Subcutaneous adipose tissue (tissue), 4 donors: ENCODE results near the gene CXXC4. TPM values are rescaled to one million over a fixed set of nuclear protein-coding genes. Genes with fewer than 3 reads are reported as not detected.

Experiments used
- CTCF ChIP-seq: fragments of 450-650 bp; IDR thresholded peaks from one replicate; pipeline ENCODE4 v1.5.1; 2016; ENCODE audit warnings: low read depth, mild to moderate bottlenecking, control low read depth, antibody characterized with exemption, moderate library complexity
- total RNA-seq, 4 donors: library from RNA; depleted of rRNA; stranded (reverse); fragments of >200 nt; gene quantifications; one replicate each; pipeline ENCODE4 v1.1.0, GENCODE V29; 2016

CXXC4 gene
- 1 to 10 TPM in 1 of 4 donors, under 1 TPM in 3; 0.22 to 1.5 (median 0.41) TPM for total RNA-seq

GRCh38 chr4:104494822-104495559, at the start of gene CXXC4:
Gene CXXC4 (minus strand): TSS chr4:104494894. CDS start chr4:104491802, 3,092 bp downstream.
- TF ChIP-seq CTCF = no peak

DNA sequence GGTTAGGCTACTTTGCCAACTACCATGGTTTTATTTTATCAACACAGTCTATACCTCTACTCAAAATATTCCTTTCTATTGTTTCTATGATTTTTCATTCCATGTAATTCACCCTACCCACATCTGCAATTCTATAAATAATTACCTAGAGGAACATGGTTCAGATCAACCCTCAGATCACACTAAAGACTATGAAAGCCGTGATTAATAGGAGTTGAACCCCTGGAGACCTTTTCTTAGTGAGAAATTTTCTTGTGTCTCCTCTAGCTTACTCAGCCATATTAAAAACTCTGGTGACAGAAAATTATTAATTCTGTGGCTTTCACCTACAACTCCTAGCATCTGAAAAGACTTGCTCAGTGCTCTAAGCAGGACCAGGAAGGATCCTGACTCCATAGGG, 38.5 kb upstream of the CXXC4 start:
- TF ChIP-seq CTCF = no peak

- no peak for TF ChIP-seq CTCF
Measured at GRCh38 chr4:104532677-104533076, 38.0 kb upstream of the CXXC4 start.

DNA sequence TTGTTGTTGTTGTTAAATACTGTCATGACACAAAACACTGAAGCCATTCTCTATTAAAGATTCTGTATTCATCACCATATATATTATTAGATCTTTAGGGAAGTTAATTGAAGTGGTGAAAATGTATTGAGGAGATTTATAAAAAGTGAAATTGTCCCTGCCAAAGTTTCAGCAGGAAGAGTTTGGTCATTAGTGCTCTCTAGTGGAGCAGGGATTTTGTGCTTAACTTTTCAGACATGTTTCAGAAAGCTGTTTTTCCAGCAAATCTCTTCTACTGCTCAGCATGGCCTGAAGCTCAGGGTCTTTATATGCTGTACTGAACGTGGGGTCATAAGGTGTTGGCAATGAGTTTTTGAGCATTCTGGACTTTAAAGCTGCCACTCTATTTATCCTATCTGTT, 36.7 kb upstream of the CXXC4 start:
- TF ChIP-seq CTCF = no peak

- TF ChIP-seq CTCF = no peak
Measured at GRCh38 chr4:104530426-104530825, 35.7 kb upstream of the CXXC4 start.

- TF ChIP-seq CTCF = no peak
Measured at GRCh38 chr4:104524591-104524990, 29.9 kb upstream of the CXXC4 start.

DNA sequence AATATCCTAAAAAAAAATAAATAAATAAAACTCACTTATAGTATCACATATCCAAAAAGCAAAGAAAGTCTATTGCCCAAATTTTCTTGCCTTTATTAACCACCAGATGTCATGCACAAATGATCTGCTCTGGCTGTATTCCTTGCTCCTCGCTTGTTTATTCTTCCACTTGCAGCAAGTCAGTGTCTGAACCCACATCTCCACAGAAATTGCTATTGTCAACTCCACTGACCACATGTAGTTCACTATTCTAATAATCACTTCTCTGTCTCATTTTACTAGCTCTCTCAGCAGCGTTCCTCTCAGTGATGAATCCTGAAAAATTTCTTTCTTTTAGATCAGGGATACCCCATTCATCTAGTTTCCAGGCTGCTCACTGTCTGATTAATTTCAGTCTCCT, 29.3 kb upstream of the CXXC4 start:
- no peak for TF ChIP-seq CTCF
